SH-SY5Y (cell line): ENCODE measurements around the gene GRIK3.

Experiments used
- GATA2 ChIP-seq: IDR thresholded peaks from 2 replicates; pipeline ENCODE4 v1.6.1; 2011; ENCODE audit warnings: mild to moderate bottlenecking, low read depth, low read length
- GATA3 ChIP-seq: IDR thresholded peaks from 2 replicates; pipeline ENCODE4 v1.6.1; 2011; ENCODE audit warnings: low read depth, mild to moderate bottlenecking, low read length, moderate library complexity

Gene GRIK3

DNA sequence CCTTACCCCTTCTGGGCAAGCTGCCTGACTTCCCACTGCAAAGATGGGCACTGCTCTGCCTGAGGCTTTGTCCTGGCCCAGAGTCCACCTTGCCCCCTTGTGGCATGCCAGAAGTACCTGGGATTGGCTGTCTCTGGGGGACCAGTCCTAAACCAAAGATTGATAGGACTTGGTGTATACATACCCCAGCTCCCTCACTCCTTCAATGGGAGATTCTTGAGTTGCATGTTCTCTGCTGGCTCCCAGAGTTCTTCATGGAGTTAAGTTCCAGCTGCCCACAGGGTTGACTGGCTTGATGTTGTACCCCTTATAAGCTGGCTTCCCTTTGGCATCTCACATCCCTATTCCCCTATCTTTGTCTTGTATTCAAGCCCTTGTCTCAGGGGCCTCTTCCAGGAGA lies 244.8 kb downstream of the GRIK3 start:
- TF ChIP-seq GATA2, result no peak
- no peak for TF ChIP-seq GATA3

DNA sequence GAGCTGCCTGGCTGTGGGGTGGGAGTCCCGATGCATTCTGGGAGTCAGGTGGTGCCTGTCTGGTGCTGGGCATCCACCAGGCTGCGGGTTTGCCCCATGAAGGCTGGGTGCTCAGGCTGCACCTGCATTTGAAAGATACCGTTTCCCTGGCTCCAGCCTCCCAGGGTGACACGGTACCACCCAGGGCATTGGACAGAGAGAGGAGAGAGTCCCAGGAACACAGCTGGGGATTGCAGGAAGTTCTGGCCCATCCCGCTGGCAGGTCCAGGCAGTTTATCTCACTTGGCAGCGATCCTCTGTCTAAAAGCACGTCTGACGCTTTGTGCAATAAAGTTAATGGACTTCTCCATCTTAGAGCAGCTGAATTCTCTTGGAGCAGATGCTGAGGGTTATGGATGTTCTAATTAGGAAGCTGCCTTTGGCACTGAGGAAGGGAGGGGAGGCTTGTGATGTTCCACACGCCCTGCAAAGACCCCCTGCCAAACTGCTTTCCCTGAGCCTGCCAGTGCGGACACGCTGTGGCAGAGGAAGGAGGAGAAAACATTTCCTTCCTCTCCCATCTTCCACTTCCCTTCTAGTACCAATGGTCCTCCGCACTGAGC lies 246.9 kb downstream of the GRIK3 start:
- TF ChIP-seq GATA2, result no peak
- no peak for TF ChIP-seq GATA3

DNA sequence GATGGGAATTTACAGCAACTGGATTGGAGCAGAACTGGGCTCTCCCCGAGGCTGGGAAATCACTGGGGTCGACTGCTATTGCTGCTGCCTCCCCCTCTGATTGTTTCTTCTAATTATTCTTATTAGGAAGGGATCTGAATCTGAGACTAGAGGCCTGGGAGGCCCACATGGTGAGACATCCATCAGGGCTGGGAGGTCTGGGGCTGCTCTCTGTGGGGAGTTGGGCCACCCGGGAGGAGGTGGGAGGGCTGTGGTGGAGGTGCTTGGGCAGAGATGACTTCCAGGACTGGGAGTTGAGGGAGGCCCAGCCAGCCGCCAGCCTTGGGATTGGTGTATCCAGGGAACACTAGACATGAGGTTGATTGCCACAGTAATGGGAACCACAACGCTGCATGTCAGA lies 247.9 kb downstream of the GRIK3 start:
- TF ChIP-seq GATA2 (no peak), GATA3 (no peak)

DNA sequence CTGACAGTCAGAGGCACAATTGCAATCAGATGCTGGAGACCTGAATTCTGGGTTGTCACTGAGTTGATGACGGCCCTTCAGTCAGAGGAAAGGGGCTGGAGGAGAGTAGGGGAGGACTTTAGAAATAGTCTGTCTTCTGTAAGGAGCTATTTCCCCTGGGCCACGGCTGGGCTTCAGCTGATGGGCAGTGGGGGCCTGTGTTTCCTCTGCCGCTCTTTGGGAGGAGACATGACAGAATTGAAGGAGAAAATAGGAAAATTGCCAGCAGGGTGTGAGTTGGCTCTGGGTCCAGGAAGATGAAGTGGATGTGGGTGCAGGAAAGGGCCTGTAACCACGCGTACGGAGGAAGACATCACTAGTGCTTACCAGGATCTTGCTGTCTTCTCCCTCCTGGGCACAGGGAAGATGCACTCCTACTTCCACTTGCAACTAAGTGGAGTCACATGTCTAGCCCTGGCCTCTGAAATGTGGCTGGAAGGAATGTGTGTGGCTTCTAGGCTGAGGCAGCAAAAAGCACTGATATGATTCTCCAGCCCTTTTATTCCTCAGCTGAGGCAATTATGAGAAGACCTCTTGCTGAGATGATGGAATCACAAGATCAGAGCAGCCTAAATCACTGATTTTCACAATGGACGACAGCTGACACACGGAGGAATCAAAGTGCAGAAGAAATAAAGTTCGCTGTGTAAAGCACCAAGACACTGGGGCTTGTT lies 250.0 kb downstream of the GRIK3 start:
- TF ChIP-seq GATA3 (no peak), GATA2 (no peak)

DNA sequence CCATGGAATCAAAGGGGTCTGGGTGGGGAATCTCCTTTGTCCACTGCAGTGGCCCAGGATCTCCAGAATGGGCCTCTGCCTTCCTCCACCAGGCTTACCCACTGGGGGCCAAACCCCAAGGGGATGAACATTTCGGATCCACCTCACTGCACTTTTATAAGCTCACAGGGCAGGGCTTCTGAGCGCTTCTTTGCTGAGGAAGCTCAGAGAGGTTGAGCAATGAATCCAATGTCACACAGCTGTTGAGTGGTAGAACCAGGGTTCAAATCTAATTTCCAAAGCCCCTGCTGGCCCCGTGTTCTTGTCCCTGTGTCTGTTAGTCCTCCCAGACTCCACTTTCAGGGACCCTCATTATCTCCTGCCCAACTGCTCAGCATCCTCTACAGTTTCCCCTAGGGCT lies 250.8 kb downstream of the GRIK3 start:
- no peak for TF ChIP-seq GATA3
- TF ChIP-seq GATA2, result peak; percentile 52; the same call in 1 of the 2 replicates

DNA sequence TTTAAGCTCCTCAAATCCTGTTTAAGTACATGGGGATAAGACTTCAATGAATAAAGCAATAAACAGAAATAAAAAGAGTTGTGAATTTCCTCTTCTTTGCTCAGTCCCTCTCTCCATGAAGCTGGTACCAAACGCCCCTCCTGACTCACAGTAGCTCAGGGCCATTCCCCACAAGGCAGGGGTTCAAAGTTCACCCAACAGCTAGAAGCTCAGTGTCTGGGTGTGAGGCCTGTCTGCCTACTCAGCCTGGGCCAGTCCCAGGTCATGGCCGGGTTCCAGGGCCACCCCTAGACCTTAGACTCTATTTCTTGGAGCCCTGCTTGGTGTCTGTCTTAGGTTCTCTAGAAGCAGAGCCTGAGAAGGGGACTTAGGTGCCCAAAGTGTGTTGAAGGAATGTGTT lies 251.5 kb downstream of the GRIK3 start:
- TF ChIP-seq GATA2, result no peak
- TF ChIP-seq GATA3, result no peak

DNA sequence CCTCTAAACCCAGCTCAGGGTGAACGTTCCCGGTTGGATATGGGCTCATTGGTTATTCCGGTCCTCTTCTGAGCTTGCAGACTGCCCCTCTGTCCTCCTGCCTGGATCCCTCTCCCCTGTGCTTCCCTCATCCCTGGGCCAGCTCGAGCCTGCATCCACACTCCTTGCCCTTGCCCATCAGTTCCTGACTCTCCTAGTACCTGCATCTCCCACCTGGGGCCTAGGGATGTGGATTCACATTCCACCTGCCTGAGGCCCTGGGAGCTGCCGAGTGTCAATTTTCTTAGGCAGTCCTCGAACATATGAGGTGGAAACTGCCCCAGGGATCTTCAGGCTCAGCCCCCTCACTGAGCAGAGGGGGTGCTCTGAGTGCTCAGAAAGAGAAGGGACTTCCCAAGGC lies 252.2 kb downstream of the GRIK3 start:
- TF ChIP-seq GATA3 (no peak), GATA2 (no peak)

DNA sequence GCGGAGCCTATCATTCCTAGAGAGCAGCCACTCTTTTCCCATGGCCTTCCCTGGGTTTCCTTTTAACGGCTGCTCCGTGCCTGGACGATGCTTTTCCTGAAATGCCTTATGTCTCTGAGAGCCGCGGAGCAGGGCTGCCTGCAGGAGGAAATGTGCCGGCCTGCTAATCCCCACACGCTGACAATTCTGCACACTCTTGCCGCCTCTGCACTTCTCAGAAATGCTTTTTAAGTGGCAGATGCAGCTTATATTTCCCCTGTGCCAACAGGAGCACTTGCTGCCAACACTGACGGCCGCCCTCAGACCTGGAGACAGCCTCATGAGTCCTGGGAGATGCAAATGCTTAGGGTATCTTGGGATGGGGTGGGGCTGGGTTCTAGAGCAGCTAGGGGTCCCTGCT lies 253.2 kb downstream of the GRIK3 start:
- TF ChIP-seq GATA2 (no peak), GATA3 (no peak)

DNA sequence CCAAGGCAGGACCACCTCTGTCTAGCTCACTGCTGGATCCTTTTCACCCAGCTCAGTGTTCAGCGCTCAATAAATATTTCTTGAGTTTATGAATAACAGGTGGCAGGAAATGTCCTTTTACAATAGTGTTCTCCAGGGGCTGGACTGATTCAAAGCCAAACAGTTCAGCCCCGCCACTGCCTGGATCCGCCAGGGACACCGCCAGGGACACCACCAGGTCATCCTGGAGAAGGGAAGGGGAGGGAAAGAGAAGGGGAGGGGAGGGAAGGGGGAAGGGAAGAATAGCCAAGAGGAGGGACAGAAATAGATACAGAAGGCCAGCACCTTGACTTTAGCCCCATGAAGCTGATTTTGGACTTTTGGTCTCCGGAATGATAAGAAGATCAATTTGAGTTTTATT lies 255.6 kb downstream of the GRIK3 start:
- no peak for TF ChIP-seq GATA2
- no peak for TF ChIP-seq GATA3

DNA sequence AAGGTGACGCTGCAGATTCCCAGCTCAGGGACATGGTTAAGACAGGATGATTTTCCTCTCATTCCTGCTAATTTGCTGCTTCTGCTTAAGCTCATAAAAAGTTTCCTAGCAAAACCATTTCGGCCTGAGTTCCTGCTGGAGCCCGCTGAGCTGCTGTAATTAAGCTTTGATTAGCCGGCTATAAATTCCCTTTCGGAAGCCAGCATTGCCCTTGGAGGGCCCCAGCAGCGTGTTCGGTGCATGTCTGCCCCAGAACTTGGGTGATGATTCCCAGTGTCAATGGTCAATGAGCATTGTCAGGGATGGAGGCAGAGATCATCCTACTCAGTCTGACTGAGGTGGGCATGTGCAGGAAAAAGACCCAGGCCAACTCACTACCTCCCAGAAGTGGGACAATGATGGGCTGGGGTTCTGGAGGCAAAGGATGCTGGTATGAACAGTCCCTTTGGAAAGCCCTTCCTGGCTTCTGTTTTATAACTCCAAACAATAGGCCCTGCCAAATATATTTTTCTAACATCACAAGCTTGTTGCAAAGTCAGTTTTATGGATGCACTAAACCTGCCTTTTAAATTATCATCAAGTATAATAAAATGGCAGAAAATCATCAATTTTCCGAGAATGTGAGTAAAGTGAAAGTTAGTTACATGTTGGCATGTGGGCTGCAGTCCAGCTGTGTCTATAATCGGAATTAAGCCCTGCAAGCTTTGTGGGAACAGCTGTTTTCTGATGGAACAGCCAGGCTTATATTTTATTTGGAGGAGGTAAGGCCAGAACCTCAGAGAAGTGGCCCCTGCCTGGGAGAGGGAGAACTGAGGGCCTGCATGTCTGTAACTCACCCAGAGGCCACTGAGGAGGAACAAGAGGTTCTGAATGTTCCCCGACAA lies 257.1 kb downstream of the GRIK3 start:
- TF ChIP-seq GATA2 (no peak), GATA3 (no peak)

DNA sequence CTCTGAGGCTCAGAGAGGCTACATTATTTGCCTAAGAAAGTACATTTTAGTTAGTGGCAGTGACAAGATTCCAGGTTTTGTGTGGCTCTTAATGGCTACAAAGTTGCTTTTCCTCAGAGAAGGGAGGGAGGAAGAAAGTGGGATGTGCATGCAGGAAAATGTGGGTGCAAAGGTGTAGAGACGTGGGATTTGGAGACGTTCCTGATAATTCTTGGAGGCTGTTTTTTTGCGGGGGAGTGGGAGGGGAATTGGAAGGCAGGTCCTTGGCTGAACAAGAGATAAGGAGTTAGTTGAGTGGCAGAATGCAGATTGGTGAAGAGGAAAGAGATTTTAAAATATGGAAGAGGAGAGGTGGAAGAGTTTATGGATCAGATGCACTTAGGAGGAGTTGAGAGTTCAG lies 258.1 kb downstream of the GRIK3 start:
- TF ChIP-seq GATA3 (no peak), GATA2 (no peak)

DNA sequence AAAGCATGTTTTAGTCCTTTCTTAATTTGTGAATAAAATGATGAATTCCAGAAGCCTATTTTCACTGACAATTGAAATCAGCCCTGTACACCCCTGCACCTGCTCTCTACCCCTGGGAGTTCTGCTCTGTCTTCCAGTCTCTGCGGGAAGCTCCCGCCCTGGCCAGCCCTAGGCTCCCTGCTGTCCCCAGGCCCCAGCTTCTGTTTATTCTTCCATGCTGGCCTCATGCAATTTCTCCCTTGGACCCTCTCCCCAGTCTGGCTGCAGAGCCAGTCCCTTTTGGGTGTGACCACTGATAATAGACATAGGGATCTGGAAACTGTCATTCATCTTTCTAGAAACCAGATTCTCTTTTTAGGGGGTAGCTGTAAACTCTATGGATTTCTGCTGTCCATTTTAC lies 258.6 kb downstream of the GRIK3 start:
- TF ChIP-seq GATA2 (peak; percentile 43), GATA3 (no peak)

DNA sequence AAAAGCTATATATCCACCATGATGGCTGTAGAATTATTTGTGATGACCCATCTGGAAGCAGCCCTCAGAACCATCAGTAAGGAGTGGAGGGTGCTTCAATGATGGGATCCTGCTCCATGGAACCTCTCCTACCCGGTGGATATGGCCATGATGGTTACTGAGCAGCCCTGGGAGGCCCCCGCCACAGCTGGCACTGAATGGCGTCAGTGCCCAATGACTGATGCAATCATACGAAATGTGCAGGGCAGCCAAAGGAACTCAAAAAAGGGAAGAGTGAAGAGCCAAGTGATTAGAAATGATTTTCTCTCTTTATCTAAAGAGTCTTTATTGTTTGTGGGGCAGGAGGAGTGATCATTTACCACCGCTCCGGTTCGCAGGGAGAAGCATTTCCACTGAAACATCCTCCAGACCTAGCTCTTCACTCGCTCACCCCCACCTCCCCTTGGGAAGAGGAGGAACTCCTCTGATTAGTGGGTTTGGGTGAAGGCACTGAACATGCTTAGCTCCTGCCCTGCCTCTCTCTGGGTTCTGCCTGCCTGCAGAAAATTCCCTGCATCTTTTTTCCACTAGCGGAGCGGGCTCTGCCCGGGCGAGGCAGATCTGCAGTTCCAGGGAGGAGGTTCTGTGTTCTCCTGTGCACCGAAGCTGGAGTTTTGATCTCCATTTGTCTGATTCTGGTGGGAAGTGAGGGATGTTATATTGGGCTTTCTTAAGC lies 260.3 kb downstream of the GRIK3 start:
- TF ChIP-seq GATA3 (no peak), GATA2 (no peak)
